Activated T-helper 2 cell treated with anti-CD3 and anti-CD28 coated beads, Interferon-gamma antibody, Interleukin-2, Interleukin-4, amounts not matched to agents 10 μg/mL and 5 μg/mL and 100 μg/mL, durations not matched to agents 14 hours and 24 hours and 36 hours (primary cell): Measurements from ENCODE around the gene KCNAB1. TPM values are rescaled to one million over a fixed set of nuclear protein-coding genes. Genes with fewer than 3 reads are reported as not detected.

ENCODE experiments used
- DNase-seq: peaks from one replicate; pipeline ENCODE4 v3.0.0; 2021; ENCODE audit warnings: low spot score
- H3K27ac Mint-ChIP-seq: one replicate; pipeline ENCODE4 v1.8.0; 2021; ENCODE audit warnings: mixed read lengths
- H3K27me3 Mint-ChIP-seq: one replicate; pipeline ENCODE4 v1.8.0; 2021; ENCODE audit warnings: low read depth, mixed read lengths
- H3K36me3 Mint-ChIP-seq: one replicate; pipeline ENCODE4 v1.8.0; 2021; ENCODE audit warnings: low read depth, mixed read lengths
- H3K4me1 Mint-ChIP-seq: one replicate; pipeline ENCODE4 v1.8.0; 2021; ENCODE audit warnings: low read depth, mixed read lengths
- H3K4me3 Mint-ChIP-seq: one replicate; pipeline ENCODE4 v1.8.0; 2021; ENCODE audit warnings: low read depth, mild to moderate bottlenecking, moderate library complexity, mixed read lengths
- H3K9me3 Mint-ChIP-seq: one replicate; pipeline ENCODE4 v1.8.0; 2021; ENCODE audit warnings: mixed read lengths
- intact Hi-C: fragments of 100-400 bp; cut with micrococcal nuclease; formaldehyde crosslinking; loops from one replicate; pipeline ENCODE4 v1.15.1; 2023
- total RNA-seq: library from RNA; stranded (reverse); gene quantifications from 2 replicates; pipeline ENCODE4 v1.2.3, GENCODE V29; 2022

The KCNAB1 gene
- total RNA-seq, 1 donor from 2014 or later = not detected

- no peaks in the 10 kb centered on the region for H3K9me3 Mint-ChIP-seq
- no peaks in the 10 kb centered on the region for H3K36me3 Mint-ChIP-seq
- no peak overlapping the region for H3K4me3 Mint-ChIP-seq
- H3K27me3 Mint-ChIP-seq = peaks cover 32% of the 10 kb centered on the region
- no peak overlapping the region for H3K27ac Mint-ChIP-seq
- intact Hi-C loops = no loop called here
- peaks cover 7% of the 10 kb centered on the region for H3K4me1 Mint-ChIP-seq
- no peak for DNase-seq
These were observed 369.1 kb downstream of the KCNAB1 start for GRCh38 chr3:156489462-156489911.

- H3K9me3 Mint-ChIP-seq = no peaks in the 10 kb centered on the region
- intact Hi-C loops = no loop called here
- no peaks in the 10 kb centered on the region for H3K4me1 Mint-ChIP-seq
- no peak overlapping the region for H3K27ac Mint-ChIP-seq
- H3K36me3 Mint-ChIP-seq = no peaks in the 10 kb centered on the region
- no peak for DNase-seq
- peaks cover 35% of the 10 kb centered on the region for H3K27me3 Mint-ChIP-seq
- H3K4me3 Mint-ChIP-seq = no peak overlapping the region
These were observed 370.8 kb downstream of the KCNAB1 start for GRCh38 chr3:156491192-156491591.

DNA sequence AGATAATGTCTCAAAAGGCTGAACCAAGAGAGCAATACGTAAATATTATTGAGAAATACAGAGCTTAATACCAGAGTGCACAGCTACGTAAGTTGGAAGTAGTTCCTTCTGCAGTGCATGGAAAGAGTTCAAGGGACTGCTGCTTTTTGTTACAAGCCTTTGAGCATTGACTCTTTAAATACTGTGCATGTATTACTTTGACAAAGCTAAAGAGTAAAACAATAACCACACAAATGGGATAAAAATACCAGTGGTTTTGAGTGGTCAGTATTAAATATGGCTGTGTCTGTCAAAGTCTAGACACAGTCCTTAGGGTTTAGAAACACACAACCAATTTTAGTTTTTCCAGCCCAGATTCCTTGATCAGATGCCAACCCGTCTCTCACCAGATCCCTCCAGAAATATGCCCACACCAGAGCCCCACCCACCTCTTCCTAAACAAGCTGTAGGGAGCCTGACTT lies 372.5 kb downstream of the KCNAB1 start:
- Mint-ChIP-seq H3K4me1 (no peaks in the 10 kb centered on the region), H3K4me3 (no peak overlapping the region), H3K27ac (no peak overlapping the region), H3K9me3 (no peaks in the 10 kb centered on the region), H3K27me3 (peaks cover 36% of the 10 kb centered on the region), H3K36me3 (no peaks in the 10 kb centered on the region)
- DNase-seq = no peak
- intact Hi-C loops = no loop called here

- H3K27ac Mint-ChIP-seq = no peak overlapping the region
- no peaks in the 10 kb centered on the region for H3K36me3 Mint-ChIP-seq
These were observed 373.5 kb downstream of the KCNAB1 start for GRCh38 chr3:156493887-156494286.

DNA sequence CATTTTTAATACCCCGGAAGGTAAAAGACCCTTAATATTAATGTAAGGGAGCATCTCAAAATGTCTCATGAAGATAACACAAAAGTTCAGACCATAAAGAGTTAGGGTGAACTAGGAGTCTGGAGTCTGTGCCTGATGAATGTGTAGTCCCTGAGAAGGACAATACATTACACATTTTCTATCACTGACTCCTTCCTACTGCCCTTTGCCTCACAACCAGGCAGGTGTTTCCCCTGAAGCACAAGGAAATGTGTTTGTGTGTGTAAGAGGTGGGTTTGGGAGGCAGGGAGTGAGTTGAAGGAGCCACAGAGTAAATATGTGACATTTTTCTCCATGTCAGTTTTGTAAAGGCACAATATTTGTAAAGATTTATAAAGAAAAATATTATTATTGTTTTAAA lies 375.4 kb downstream of the KCNAB1 start:
- no peak for DNase-seq
- Mint-ChIP-seq H3K27me3 (peaks cover 47% of the 10 kb centered on the region), H3K4me1 (no peaks in the 10 kb centered on the region), H3K27ac (no peak overlapping the region), H3K36me3 (no peaks in the 10 kb centered on the region), H3K4me3 (no peak overlapping the region), H3K9me3 (no peaks in the 10 kb centered on the region)
- intact Hi-C loops = no loop called here

More at GRCh38 chr3:156493887-156494286, 373.5 kb downstream of the KCNAB1 start:
- Mint-ChIP-seq H3K27me3 (peaks cover 41% of the 10 kb centered on the region), H3K4me1 (no peaks in the 10 kb centered on the region), H3K4me3 (no peak overlapping the region), H3K9me3 (no peaks in the 10 kb centered on the region)
- no peak for DNase-seq
- intact Hi-C loops = no loop called here

- DNase-seq = no peak
- H3K27ac Mint-ChIP-seq = no peak overlapping the region
- H3K9me3 Mint-ChIP-seq = no peaks in the 10 kb centered on the region
- H3K4me3 Mint-ChIP-seq = no peak overlapping the region
- H3K4me1 Mint-ChIP-seq = no peaks in the 10 kb centered on the region
- H3K36me3 Mint-ChIP-seq = no peaks in the 10 kb centered on the region
- intact Hi-C loops = no loop called here
- peaks cover 49% of the 10 kb centered on the region for H3K27me3 Mint-ChIP-seq
These were observed 376.9 kb downstream of the KCNAB1 start for GRCh38 chr3:156497326-156497725.

DNA sequence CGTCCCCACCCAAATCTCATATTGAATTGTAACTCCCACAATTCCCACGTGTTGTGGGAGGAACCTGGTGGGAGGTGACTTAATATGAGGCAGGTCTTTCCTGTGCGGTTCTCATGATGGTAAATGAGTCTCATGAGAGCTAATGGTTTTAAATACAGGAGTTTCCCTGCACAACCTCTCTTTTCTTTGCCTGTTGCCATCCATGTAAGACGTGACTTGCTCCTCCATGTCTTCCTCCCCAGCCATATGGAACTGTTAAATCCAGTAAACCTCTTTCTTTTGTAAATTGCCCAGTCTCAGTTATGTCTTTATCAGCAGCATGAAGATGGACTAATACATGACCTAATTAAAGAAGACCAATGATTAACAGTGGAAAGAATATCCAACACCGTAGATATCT lies 377.9 kb downstream of the KCNAB1 start:
- intact Hi-C loops = no loop called here
- no peak overlapping the region for H3K4me3 Mint-ChIP-seq
- DNase-seq = no peak
- H3K27ac Mint-ChIP-seq = no peak overlapping the region
- H3K36me3 Mint-ChIP-seq = no peaks in the 10 kb centered on the region
- no peaks in the 10 kb centered on the region for H3K9me3 Mint-ChIP-seq
- peaks cover 49% of the 10 kb centered on the region for H3K27me3 Mint-ChIP-seq
- H3K4me1 Mint-ChIP-seq = no peaks in the 10 kb centered on the region

DNA sequence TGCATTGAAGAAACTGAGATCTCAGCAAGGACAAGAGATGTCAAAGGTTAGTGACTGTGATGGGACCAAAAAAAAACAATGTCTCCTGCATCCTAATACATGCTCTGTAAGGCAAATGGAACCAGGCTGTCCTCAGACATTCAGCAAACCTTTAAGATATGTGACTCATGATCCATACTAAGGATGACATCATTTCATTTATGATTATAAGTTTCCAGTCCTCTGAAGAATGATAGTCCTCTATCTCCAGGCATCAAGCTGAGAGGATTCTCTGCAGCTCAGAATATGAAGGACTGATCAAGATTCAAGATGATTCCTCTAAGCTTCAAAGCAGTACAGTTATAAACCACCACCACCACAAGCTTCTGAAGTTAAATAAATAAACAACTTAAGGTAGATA lies 386.9 kb downstream of the KCNAB1 start:
- H3K27ac Mint-ChIP-seq = no peak overlapping the region
- H3K4me1 Mint-ChIP-seq = peaks cover 11% of the 10 kb centered on the region
- H3K36me3 Mint-ChIP-seq = no peaks in the 10 kb centered on the region
- intact Hi-C loops = loop anchor here (1.0 kb wide), 1 partner anchor 24 kb away; no protein-coding TSS in a partner anchor
- no peak overlapping the region for H3K4me3 Mint-ChIP-seq
- no peak for DNase-seq
- H3K27me3 Mint-ChIP-seq = peaks cover 64% of the 10 kb centered on the region
- no peaks in the 10 kb centered on the region for H3K9me3 Mint-ChIP-seq

- Mint-ChIP-seq H3K36me3 (no peaks in the 10 kb centered on the region), H3K27ac (no peak overlapping the region), H3K27me3 (peaks cover 54% of the 10 kb centered on the region), H3K4me1 (peaks cover 13% of the 10 kb centered on the region), H3K9me3 (no peaks in the 10 kb centered on the region), H3K4me3 (no peak overlapping the region)
- DNase-seq = no peak
- intact Hi-C loops = loop anchor here (1.0 to 10.0 kb wide), 4 partner anchors 34 to 359 kb away; no protein-coding TSS in a partner anchor
These were observed 389.1 kb downstream of the KCNAB1 start for GRCh38 chr3:156509189-156510174.

DNA sequence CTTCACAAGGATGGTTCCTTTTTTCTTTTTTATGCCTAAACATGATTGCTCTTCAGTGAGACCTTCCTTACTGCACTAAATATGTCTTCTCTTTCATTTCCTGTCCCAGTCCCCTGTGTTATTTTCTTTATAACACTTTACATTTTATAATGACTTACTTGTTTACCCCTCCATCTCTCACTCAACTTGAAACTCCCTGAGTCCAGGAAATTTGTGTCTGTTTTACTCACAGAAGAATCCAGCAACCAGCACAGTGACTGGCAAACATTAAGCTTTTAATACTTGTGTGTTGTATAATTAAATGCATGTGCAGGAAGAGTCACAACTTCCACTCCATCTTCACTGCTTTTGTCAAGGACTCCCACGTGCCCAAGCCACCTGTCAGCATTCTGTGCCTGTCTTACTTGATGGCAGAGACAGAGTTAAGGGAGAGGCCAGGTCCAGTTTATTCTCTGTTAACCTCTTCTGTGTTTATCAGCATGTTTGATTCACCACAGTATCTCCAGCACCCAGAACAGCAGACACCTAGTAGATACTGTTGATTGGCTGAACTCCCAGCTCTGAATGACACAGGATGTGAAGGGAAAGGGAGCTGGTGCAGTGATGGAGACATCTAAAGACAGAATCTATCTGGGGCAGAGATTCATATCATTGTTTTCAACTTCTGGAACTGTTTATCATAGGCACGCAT lies 391.8 kb downstream of the KCNAB1 start:
- Mint-ChIP-seq H3K27me3 (peaks cover 53% of the 10 kb centered on the region), H3K36me3 (no peaks in the 10 kb centered on the region), H3K4me3 (no peak overlapping the region), H3K27ac (no peak overlapping the region), H3K4me1 (peaks cover 13% of the 10 kb centered on the region), H3K9me3 (no peaks in the 10 kb centered on the region)
- intact Hi-C loops = loop anchor here (10.0 kb wide), 1 partner anchor 117 kb away; no protein-coding TSS in a partner anchor
- no peak for DNase-seq

GRCh38 chr3:156513619-156514018 lies 393.2 kb downstream of the KCNAB1 start:
- Mint-ChIP-seq H3K9me3 (no peaks in the 10 kb centered on the region), H3K27me3 (peaks cover 62% of the 10 kb centered on the region), H3K4me1 (peaks cover 14% of the 10 kb centered on the region), H3K36me3 (no peaks in the 10 kb centered on the region), H3K27ac (no peak overlapping the region), H3K4me3 (no peak overlapping the region)
- intact Hi-C loops = loop anchor here (10.0 kb wide), 1 partner anchor 119 kb away; no protein-coding TSS in a partner anchor
- DNase-seq = no peak

GRCh38 chr3:156516284-156516683 lies 395.9 kb downstream of the KCNAB1 start:
- Mint-ChIP-seq H3K4me3 (no peak overlapping the region), H3K27ac (no peak overlapping the region), H3K9me3 (no peaks in the 10 kb centered on the region), H3K27me3 (peaks cover 72% of the 10 kb centered on the region), H3K36me3 (no peaks in the 10 kb centered on the region), H3K4me1 (peaks cover 18% of the 10 kb centered on the region)
- no peak for DNase-seq
- intact Hi-C loops = loop anchor here (10.0 kb wide), 1 partner anchor 121 kb away; no protein-coding TSS in a partner anchor
